K562 (cell line): ENCODE data around the gene KDM4C. TPM values are rescaled to one million over a fixed set of nuclear protein-coding genes. Genes with fewer than 3 reads are reported as not detected.

Source experiments
- ATAC-seq: fragments of 200-7000 bp; cut with Tn5 transposase; 3 replicates; pipeline ENCODE4 v1.9.1; 2020; ENCODE audit warnings: moderate library complexity
- BruUV-seq: library from RNA; stranded (reverse); fragments of 400-500 nt; replicated peaks from 2 replicates; lab custom pipeline; 2021; lab: Mats Ljungman, UMichigan
- CTCF ChIA-PET: fragments of 300-600 bp; formaldehyde crosslinking; extraction: SDS; loops from one replicate; lab custom pipeline; 2021; ENCODE audit warnings: low intra/inter-chr PET ratio; lab: Yijun Ruan, JAX
- POLR2A ChIA-PET: fragments of 300-600, 350-650 bp; sonication (Branson Sonifier 250); formaldehyde crosslinking; extraction: SDS; loops from one replicate; lab custom pipeline; 2021; ENCODE audit warnings: antibody characterized with exemption, inconsistent platforms; lab: Yijun Ruan, JAX
- DNase-seq, 4 experiments: peaks; one replicate each; pipeline versions ENCODE4 v3.0.0 to v3.0.0-alpha.2; 2011 to 2018; ENCODE audit warnings: low spot score in 3 of 4, mixed read lengths in 3 of 4; ENCODE audit errors: extremely low read depth in 1 of 4
- FAIRE-seq: peaks from 2 replicates; lab custom pipeline; 2011; peaks lifted over from hg19 to GRCh38; lab: Jason Lieb, UNC
- H2AFZ ChIP-seq: 2 replicates; pipeline ENCODE4 v1.6.0; 2011; ENCODE audit warnings: low read depth, low read length, control low read depth, inconsistent platforms
- H3K27ac ChIP-seq: fragments of 200-600 bp; 3 replicates; pipeline ENCODE4 v1.8.0; 2011; ENCODE audit warnings: low read depth, mild to moderate bottlenecking, control low read depth, inconsistent platforms, low read length, moderate library complexity, mixed read lengths; ENCODE audit errors: extremely low read depth
- H3K27me3 ChIP-seq, 2 experiments: fragments of 300-600 bp in 1 of 2; 2 replicates in 1 of 2; 3 replicates in 1 of 2; pipeline versions ENCODE4 v1.6.0 to v1.8.0; 2011; ENCODE audit warnings: inconsistent platforms in 2 of 2, low read length in 2 of 2, mild to moderate bottlenecking in 1 of 2, mixed read lengths in 1 of 2, moderate library complexity in 1 of 2; ENCODE audit not compliant: control insufficient read depth in 2 of 2, insufficient read depth in 2 of 2
- H3K36me3 ChIP-seq: fragments of 300-600 bp; 3 replicates; pipeline ENCODE4 v1.8.0; 2011; ENCODE audit warnings: mild to moderate bottlenecking, low read length, inconsistent platforms; ENCODE audit not compliant: control insufficient read depth, insufficient read depth
- H3K4me1 ChIP-seq, 2 experiments: fragments of 200-600 bp in 1 of 2; replicated peaks in 1 of 2; 2 replicates in 1 of 2; 3 replicates in 1 of 2; pipeline versions ENCODE4 v1.5.1 to v1.8.0; 2011; ENCODE audit warnings: inconsistent platforms in 2 of 2, low read length in 2 of 2, mild to moderate bottlenecking in 1 of 2, mixed read lengths in 1 of 2, moderate library complexity in 1 of 2; ENCODE audit not compliant: control insufficient read depth in 2 of 2, insufficient read depth in 2 of 2
- H3K4me2 ChIP-seq: 2 replicates; pipeline ENCODE4 v1.6.1; 2011; ENCODE audit warnings: low read length, control low read depth, inconsistent platforms, mixed read lengths; ENCODE audit not compliant: insufficient read depth
- H3K4me3 ChIP-seq: fragments of 200-600 bp; sonication (generic), shearing (Covaris generic); 2 replicates; pipeline ENCODE4 v1.5.1; 2016; ENCODE audit warnings: control low read depth, inconsistent platforms
- H3K79me2 ChIP-seq: fragments of 200-600 bp; 3 replicates; pipeline ENCODE4 v1.8.0; 2011; ENCODE audit warnings: low read length, inconsistent platforms; ENCODE audit not compliant: control insufficient read depth, insufficient read depth
- H3K9ac ChIP-seq, 2 experiments: 2 replicates each; pipeline versions ENCODE4 v1.6.0 to v1.6.1; 2011; ENCODE audit warnings: low read depth in 2 of 2, low read length in 2 of 2, control low read depth in 1 of 2, inconsistent platforms in 1 of 2, mild to moderate bottlenecking in 1 of 2, mixed read lengths in 1 of 2; ENCODE audit not compliant: insufficient read depth in 1 of 2
- H3K9me1 ChIP-seq: one replicate; pipeline ENCODE4 v1.6.0; 2011; ENCODE audit warnings: inconsistent platforms, mild to moderate bottlenecking, low read length, moderate library complexity; ENCODE audit not compliant: control insufficient read depth, insufficient read depth
- H3K9me3 ChIP-seq: replicated peaks from 2 replicates; pipeline ENCODE4 v1.5.1; 2011; ENCODE audit warnings: low read depth, low read length, inconsistent platforms; ENCODE audit not compliant: control insufficient read depth, insufficient read depth
- H4K20me1 ChIP-seq: replicated peaks from 2 replicates; pipeline ENCODE4 v1.6.1; 2011; ENCODE audit warnings: low read length, inconsistent platforms, mixed read lengths; ENCODE audit not compliant: control insufficient read depth, insufficient read depth
- ARNT ChIP-seq, 2 experiments: fragments of 450-650 bp; IDR thresholded peaks; 2 replicates each; pipeline ENCODE4 v1.6.1; 2016; ENCODE audit warnings: mild to moderate bottlenecking in 1 of 2
- BRF1 ChIP-seq: IDR thresholded peaks from 3 replicates; pipeline ENCODE4 v1.6.1; 2011; ENCODE audit warnings: borderline replicate concordance, mild to moderate bottlenecking; ENCODE audit not compliant: insufficient read length; ENCODE audit errors: extremely low read depth
- EGR1 ChIP-seq: fragments of 450-650 bp; conservative IDR thresholded peaks from 2 replicates; pipeline ENCODE4 v1.6.1; 2017; ENCODE audit warnings: mild to moderate bottlenecking
- EWSR1 ChIP-seq: fragments of 450-650 bp; IDR thresholded peaks from 2 replicates; pipeline ENCODE4 v1.6.1; 2018; ENCODE audit warnings: borderline replicate concordance, mild to moderate bottlenecking, low read depth, moderate library complexity; ENCODE audit not compliant: partially characterized antibody
- POLR3A ChIP-seq: IDR thresholded peaks from 2 replicates; pipeline ENCODE4 v1.6.1; 2011; ENCODE audit warnings: borderline replicate concordance, mild to moderate bottlenecking, moderate library complexity; ENCODE audit not compliant: insufficient read length, insufficient read depth; ENCODE audit errors: extremely low read depth
- POLR3G ChIP-seq: IDR thresholded peaks from 2 replicates; pipeline ENCODE4 v1.6.1; 2011; ENCODE audit not compliant: insufficient read length, insufficient replicate concordance; ENCODE audit errors: extremely low read depth
- RBM25 ChIP-seq: fragments of 200-400 bp; formaldehyde crosslinking; IDR thresholded peaks from 2 replicates; pipeline ENCODE4 v1.6.1; 2018; ENCODE audit warnings: low read length, low read depth, moderate library complexity; ENCODE audit not compliant: severe bottlenecking
- RFX5 ChIP-seq: IDR thresholded peaks from 2 replicates; pipeline ENCODE4 v1.6.1; 2011; ENCODE audit warnings: low read depth, mild to moderate bottlenecking, improper control_type of control experiment, low read length
- SIRT6 ChIP-seq: IDR thresholded peaks from one replicate; pipeline ENCODE4 v1.6.1; 2012; ENCODE audit warnings: low read depth, mild to moderate bottlenecking, control low read depth, inconsistent platforms, low read length, moderate library complexity
- TAL1 ChIP-seq: fragments of 450-650 bp; IDR thresholded peaks from 2 replicates; pipeline ENCODE4 v1.6.1; 2016; ENCODE audit warnings: mild to moderate bottlenecking
- WGBS: fragments of 100-300 bp; shearing (Covaris generic); methylation state at CpG from one replicate; pipeline ENCODE4 v1.1.6; 2016; ENCODE audit warnings: low coverage, mixed read lengths; ENCODE audit not compliant: insufficient coverage; ENCODE audit errors: missing lambda C conversion rate; 5-methylcytosine and 5-hydroxymethylcytosine counted together
- in situ Hi-C: fragments of 300-500 bp; cut with MboI; formaldehyde crosslinking; loops from 4 replicates; pipeline ENCODE4 v1.15.0; 2018; ENCODE audit warnings: inconsistent platforms, mixed read lengths
- intact Hi-C: fragments of 100-400 bp; cut with micrococcal nuclease; formaldehyde crosslinking; loops from 2 replicates; pipeline ENCODE4 v1.14.2; 2022
- polyA plus RNA-seq, 8 experiments: library from polyadenylated mRNA; depleted of rRNA in 4 of 8; stranded (reverse) in 5 of 8; unstranded in 3 of 8; fragments of >200 nt; fragmentation: Nextera tagmentation in 2 of 8; fragmentation: Illumina TruSeq in 1 of 8; extraction: Ambion mirVana in 2 of 8; extraction: Trizol in 1 of 8; gene quantifications; 2 replicates each; pipeline versions ENCODE4 v1.2.1 to v1.2.3, GENCODE V29; 2011 to 2014; ENCODE audit warnings: inconsistent platforms in 1 of 8, missing spikeins in 1 of 8
- total RNA-seq, 7 experiments: library from RNA; depleted of rRNA in 6 of 7; stranded (reverse); fragments of >200 nt in 6 of 7; fragmentation: Illumina TruSeq in 2 of 7; extraction: Trizol in 2 of 7; gene quantifications; 2 replicates each; pipeline versions ENCODE4 v1.2.1 to v1.2.3, GENCODE V29; 2011 to 2021; ENCODE audit warnings: low replicate concordance in 1 of 7
- TF ChIP-seq, protein P1 (sequence below), 3 experiments: fragments of 200-800 bp in 1 of 3; fragments of 250-450 bp in 1 of 3; fragments of 450-650 bp in 1 of 3; sonication (Bioruptor Pico) in 1 of 3; sonication (Bioruptor generic) in 1 of 3; formaldehyde crosslinking in 1 of 3; IDR thresholded peaks; 2 replicates each; pipeline versions ENCODE4 v1.6.1 to v1.8.0; 2016 to 2022; ENCODE audit warnings: mild to moderate bottlenecking in 2 of 3, missing genetic modification characterization in 2 of 3, missing compliant biosample characterization in 1 of 3, moderate library complexity in 1 of 3
- TF ChIP-seq, protein P2 (sequence below): fragments of 250-450 bp; sonication (Bioruptor Pico); IDR thresholded peaks from 2 replicates; pipeline ENCODE4 v1.9.0; 2021; ENCODE audit warnings: mild to moderate bottlenecking

The KDM4C gene
- total and polyA plus RNA-seq, 9 of the 15 experiments (the other 6 are each of a cell fraction or from before 2014, with no cell fraction given), result 5.4 to 17.0 (median 12.6) TPM

DNA sequence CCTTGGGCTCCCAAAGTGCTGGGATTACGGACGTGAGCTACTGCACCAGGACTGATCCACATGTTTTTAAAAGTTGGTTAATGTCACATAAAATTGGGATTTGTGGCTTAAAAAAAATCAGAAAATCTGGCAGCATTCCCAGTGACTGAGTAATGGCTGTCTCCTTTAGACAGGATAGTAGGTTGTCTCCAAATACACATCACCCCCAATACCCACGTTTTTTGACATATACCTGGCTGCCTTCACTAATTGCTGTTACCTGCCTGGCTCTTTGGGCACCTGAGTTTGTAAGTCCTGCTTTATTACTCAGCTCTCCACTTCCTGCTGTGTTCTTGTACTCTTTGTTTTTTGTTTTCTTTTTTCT, 84.8 kb downstream of the KDM4C start:
- Histone ChIP-seq H3K27ac (no peak overlapping the region), H3K4me3 (no peak overlapping the region), H3K4me2 (no peak overlapping the region), H3K36me3 (no peaks in the 10 kb centered on the region), H3K9me1 (no peaks in the 10 kb centered on the region), H3K4me1 (no peaks in the 10 kb centered on the region), H3K9me3 (no peaks in the 10 kb centered on the region), H3K79me2 (no peaks in the 10 kb centered on the region), H2AFZ (no peak overlapping the region), H3K27me3 (no peaks in the 10 kb centered on the region), H3K9ac (no peak overlapping the region), H4K20me1 (no peaks in the 10 kb centered on the region)
- intact Hi-C loops, result no loop called here
- ATAC-seq (no peak), FAIRE-seq (no peak), DNase-seq (no peak)
- ChIA-PET POLR2A (no interaction called here), CTCF (no interaction called here)
- 63% methylated on average over 3 of the region's 3 CpGs for WGBS
- BruUV-seq, result no TSS peak
- in situ Hi-C loops, result no loop called here
- TF ChIP-seq POLR3A (no peak), EGR1 (no peak), EWSR1 (no peak), TAL1 (no peak), RFX5 (no peak), SIRT6 (no peak), BRF1 (no peak), POLR3G (no peak), ARNT (IDR thresholded peaks at IDR 0.05) (no peak), RBM25 (no peak)
- TF ChIP-seq, protein P1, sequence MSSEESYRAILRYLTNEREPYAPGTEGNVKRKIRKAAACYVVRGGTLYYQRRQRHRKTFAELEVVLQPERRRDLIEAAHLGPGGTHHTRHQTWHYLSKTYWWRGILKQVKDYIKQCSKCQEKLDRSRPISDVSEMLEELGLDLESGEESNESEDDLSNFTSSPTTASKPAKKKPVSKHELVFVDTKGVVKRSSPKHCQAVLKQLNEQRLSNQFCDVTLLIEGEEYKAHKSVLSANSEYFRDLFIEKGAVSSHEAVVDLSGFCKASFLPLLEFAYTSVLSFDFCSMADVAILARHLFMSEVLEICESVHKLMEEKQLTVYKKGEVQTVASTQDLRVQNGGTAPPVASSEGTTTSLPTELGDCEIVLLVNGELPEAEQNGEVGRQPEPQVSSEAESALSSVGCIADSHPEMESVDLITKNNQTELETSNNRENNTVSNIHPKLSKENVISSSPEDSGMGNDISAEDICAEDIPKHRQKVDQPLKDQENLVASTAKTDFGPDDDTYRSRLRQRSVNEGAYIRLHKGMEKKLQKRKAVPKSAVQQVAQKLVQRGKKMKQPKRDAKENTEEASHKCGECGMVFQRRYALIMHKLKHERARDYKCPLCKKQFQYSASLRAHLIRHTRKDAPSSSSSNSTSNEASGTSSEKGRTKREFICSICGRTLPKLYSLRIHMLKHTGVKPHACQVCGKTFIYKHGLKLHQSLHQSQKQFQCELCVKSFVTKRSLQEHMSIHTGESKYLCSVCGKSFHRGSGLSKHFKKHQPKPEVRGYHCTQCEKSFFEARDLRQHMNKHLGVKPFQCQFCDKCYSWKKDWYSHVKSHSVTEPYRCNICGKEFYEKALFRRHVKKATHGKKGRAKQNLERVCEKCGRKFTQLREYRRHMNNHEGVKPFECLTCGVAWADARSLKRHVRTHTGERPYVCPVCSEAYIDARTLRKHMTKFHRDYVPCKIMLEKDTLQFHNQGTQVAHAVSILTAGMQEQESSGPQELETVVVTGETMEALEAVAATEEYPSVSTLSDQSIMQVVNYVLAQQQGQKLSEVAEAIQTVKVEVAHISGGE (CRISPR knock-in tag; IDR thresholded peaks at IDR 0.05), result no peak
- TF ChIP-seq, protein P2, sequence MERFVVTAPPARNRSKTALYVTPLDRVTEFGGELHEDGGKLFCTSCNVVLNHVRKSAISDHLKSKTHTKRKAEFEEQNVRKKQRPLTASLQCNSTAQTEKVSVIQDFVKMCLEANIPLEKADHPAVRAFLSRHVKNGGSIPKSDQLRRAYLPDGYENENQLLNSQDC (CRISPR knock-in tag), result no peak
